Stimulated activated CD4-positive, alpha-beta T cell treated with anti-CD3 and anti-CD28 coated beads, TNF-alpha, amount 100 ng/mL, for 1 hour (primary cell): ENCODE data around the gene TNFSF15.

ENCODE experiments used
- DNase-seq, 3 donors: peaks; one replicate each; pipeline ENCODE4 v3.0.0-alpha.2; 2020; ENCODE audit warnings: low read depth in 3 of 3, low spot score in 1 of 3

The TNFSF15 gene

DNA sequence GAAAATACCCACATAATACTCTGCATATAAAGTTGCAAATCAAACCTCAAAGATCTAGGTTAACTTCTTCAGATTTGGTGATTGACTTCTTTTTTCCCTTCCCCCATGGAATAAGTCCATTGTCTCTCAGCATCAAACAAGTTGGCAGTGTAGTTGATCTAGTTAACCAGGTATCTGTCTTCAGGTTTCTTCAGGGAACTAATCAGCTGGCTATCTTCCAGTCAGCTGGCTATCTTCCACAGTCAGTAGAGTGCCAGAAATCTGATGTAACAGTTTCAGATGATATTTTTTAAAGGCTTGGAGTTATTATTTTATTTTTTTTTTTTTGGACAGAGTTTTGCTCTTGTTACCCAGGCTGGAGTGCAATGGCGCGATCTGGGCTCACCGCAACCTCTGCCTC lies 16.8 kb downstream of the TNFSF15 start:
- no peak for DNase-seq

- DNase-seq: no peak
Observed at GRCh38 chr9:114787781-114788498, 17.9 kb downstream of the TNFSF15 start.

- no peak for DNase-seq
Observed at GRCh38 chr9:114787214-114787613, 18.6 kb downstream of the TNFSF15 start.

- no peak for DNase-seq
Observed at GRCh38 chr9:114785866-114786650, 19.8 kb downstream of the TNFSF15 start.

DNA sequence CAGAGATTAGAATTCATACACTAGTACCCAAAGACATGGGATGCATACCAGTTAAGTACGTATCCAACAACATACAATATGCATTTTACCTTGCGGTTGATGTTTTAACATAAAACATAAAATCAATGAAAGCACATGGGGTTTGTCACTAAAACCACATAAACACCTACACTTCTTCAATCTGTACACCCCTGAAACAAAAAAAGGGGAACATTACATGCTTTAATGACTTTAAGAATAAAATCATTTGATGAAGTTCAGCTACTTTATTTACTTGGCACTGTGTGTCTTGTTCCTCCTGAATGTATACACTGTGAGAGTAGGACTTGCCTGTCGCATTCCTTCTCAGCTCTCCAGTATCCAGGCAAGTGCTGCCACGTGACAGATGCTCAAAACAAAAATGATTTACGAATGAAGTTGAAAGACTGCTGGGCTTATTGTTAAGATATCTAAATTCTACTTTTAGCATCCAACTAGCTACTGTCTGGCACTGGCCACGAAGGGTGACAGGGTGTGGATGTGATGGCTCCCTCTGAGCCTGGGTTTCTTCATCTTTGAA lies 21.0 kb downstream of the TNFSF15 start:
- DNase-seq: no peak

DNA sequence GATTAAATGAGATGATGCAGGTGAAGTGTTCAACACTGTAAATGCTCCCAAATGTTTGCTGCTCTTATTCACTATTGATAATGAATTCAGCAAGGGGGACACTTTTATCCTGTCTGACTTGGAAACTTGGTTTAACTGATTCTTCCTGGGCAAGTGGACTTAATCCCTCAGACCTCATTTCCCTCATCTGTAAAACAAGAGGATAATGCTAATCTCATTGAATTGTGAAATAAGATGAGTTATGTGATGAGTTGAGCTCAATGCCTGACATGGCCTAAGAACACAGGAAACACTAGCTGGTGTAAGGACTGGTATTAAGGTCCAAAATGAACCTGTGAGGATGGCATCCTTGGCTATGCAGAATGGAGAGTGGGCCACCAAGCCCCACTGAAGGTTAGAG lies 23.3 kb downstream of the TNFSF15 start:
- DNase-seq: no peak

GRCh38 chr9:114779352-114779845 lies 26.4 kb downstream of the TNFSF15 start:
- no peak for DNase-seq

- DNase-seq: peak; percentile 3 to 20 (median 12)
Observed at GRCh38 chr9:114777821-114778609, 27.8 kb downstream of the TNFSF15 start.

DNA sequence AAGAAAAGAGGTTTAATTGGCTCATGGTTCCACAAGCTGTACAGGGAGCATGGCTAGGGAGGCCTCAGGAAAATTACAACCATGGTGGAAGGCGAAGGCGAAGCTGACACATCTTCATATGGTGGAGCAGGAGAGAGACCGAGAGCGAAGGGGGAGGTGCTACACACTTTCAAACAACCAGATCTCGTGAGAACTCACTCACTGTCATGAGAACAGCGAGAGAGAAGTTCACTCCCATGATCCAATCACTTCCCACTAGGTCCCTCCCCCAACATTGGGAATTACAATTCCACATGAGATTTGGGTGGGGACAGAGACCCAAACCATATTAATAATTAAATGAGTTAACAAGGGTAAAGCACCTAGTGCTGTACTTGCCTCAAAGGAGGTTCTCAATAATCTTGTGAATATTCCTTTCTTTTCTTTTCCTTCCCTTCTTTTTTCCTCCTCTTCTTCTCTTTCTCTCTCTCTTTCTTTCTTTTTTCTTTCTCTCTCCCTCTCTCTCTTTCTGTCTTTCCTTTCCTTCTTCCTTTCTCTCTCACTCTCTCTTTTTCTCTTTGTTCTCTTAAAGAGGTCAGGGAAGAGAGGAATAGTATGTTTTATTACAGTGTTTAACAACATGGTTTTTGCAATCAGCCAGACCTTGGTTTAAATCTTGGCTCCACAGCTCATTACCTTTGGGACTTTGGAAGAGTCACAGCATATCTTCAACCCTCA lies 29.0 kb downstream of the TNFSF15 start:
- no peak for DNase-seq

DNA sequence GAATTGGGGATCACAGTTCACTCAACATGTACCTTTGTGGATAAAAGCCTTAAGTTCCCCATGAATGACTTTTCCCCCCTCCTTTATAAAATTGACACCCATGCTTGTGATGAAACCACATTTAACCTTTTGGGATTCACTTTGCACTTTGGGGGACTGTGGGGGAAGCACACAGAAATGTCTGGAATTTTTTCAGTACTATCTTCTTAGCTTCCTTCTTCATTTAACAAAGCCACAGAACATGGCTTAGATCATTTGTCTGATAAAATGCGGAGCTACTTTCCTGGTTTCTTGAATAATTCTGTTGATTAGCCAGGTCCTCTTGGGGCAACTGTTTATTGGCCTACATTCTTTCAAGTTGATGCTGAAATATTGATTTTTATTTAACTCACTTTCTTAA lies 29.9 kb downstream of the TNFSF15 start:
- no peak for DNase-seq

GRCh38 chr9:114775121-114775520 lies 30.7 kb downstream of the TNFSF15 start:
- DNase-seq: no peak

- DNase-seq: no peak
Observed at GRCh38 chr9:114774524-114774923, 31.3 kb downstream of the TNFSF15 start.

- no peak for DNase-seq
Observed at GRCh38 chr9:114771889-114772288, 34.0 kb downstream of the TNFSF15 start.

- no peak for DNase-seq
Observed at GRCh38 chr9:114770991-114771390, 34.8 kb downstream of the TNFSF15 start.

- DNase-seq: no peak
Observed at GRCh38 chr9:114769624-114770023, 36.2 kb downstream of the TNFSF15 start.

GRCh38 chr9:114763220-114763619 lies 42.6 kb downstream of the TNFSF15 start:
- DNase-seq: no peak

DNA sequence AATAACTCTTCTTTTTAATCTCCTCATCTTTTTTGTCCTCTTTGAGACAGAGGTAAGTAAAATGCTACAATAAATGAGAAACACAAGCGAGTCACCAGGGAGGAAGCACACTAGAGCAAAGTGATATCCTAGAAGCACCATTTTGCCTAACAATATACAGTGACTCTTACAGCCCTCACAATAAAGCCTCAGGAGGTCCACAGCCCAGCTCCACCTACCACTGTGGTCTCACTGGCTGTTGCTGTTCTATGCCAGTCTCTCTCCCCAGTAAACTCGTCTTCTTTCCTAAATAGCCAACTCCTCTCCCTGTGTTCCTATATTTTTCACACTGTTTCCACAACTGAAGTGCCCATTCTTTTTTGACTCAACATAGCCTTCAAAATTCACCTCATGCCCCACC lies 44.3 kb downstream of the TNFSF15 start:
- no peak for DNase-seq

- DNase-seq: no peak
Observed at GRCh38 chr9:114759512-114760341, 46.1 kb downstream of the TNFSF15 start.

DNA sequence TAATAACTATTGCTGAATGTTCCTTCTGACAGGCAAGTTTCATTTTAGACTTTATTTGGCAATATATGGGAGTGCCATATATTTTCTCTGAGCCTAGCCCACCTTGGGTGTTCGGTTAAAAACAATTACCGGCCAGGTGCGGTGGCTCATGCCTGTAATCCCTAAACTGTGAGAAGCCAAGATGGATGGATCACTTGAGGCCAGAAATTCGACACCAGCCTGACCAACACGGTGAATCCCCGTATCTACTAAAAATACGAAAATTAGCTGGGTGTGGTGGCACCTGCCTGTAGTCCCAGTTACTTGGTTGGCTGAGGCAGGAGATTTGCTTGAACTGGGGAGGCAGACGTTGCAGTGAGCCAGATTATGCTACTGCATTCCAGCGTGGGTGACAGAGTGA lies 47.9 kb downstream of the TNFSF15 start:
- DNase-seq: no peak

GRCh38 chr9:114757395-114757794 lies 48.4 kb downstream of the TNFSF15 start:
- DNase-seq: no peak
